HEK293 (cell line): Measurements from ENCODE around the gene KRT71.

Source experiments
- CTCF ChIA-PET: fragments of 350-600 bp; formaldehyde crosslinking; extraction: SDS; loops from one replicate; lab custom pipeline; 2021; ENCODE audit warnings: antibody characterized with exemption; lab: Yijun Ruan, JAX
- POLR2A ChIA-PET: fragments of 300-600 bp; formaldehyde crosslinking; extraction: SDS; loops from one replicate; lab custom pipeline; 2020; ENCODE audit warnings: antibody characterized with exemption, inconsistent platforms; lab: Yijun Ruan, JAX
- H3K27ac ChIP-seq: fragments of 200-500 bp; sonication (Bioruptor generic); 2 replicates; pipeline ENCODE4 v1.5.1; 2014; ENCODE audit warnings: low read depth, low read length, control low read depth, inconsistent platforms; ENCODE audit errors: extremely low read depth
- H3K36me3 ChIP-seq, 2 experiments: fragments of 200-500 bp in 1 of 2; sonication (Bioruptor generic) in 1 of 2; 1 replicate in 1 of 2; 2 replicates in 1 of 2; pipeline ENCODE4 v1.5.1; 2014 to 2017; ENCODE audit warnings: inconsistent platforms in 2 of 2, low read length in 2 of 2; ENCODE audit not compliant: control insufficient read depth in 2 of 2, insufficient read depth in 1 of 2
- H3K4me1 ChIP-seq: fragments of 200-500 bp; sonication (Bioruptor generic); 2 replicates; pipeline ENCODE4 v1.5.1; 2014; ENCODE audit warnings: mild to moderate bottlenecking, low read length, inconsistent platforms; ENCODE audit not compliant: control insufficient read depth, insufficient read depth
- H3K4me3 ChIP-seq: 2 replicates; pipeline ENCODE4 v1.5.1; 2011; ENCODE audit warnings: low read depth, mild to moderate bottlenecking, control low read depth, low read length, moderate library complexity
- H3K9me3 ChIP-seq: fragments of 200-500 bp; sonication (Bioruptor generic); 2 replicates; pipeline ENCODE4 v1.5.1; 2014; ENCODE audit warnings: low read depth, low read length, inconsistent platforms; ENCODE audit not compliant: control insufficient read depth, insufficient read depth
- AEBP2 ChIP-seq: fragments of 450-650 bp; formaldehyde crosslinking; IDR thresholded peaks from 2 replicates; pipeline ENCODE4 v1.5.1; 2016; ENCODE audit warnings: missing biosample characterization, missing genetic modification characterization, borderline replicate concordance
- EGR2 ChIP-seq: fragments of 450-650 bp; formaldehyde crosslinking; IDR thresholded peaks from 2 replicates; pipeline ENCODE4 v1.5.1; 2016; ENCODE audit warnings: low read depth, missing biosample characterization, missing genetic modification characterization
- ELK4 ChIP-seq: IDR thresholded peaks from 2 replicates; pipeline ENCODE4 v1.6.1; 2011; ENCODE audit warnings: mild to moderate bottlenecking, low read depth, low read length, borderline replicate concordance
- GLI4 ChIP-seq: fragments of 450-650 bp; formaldehyde crosslinking; IDR thresholded peaks from 2 replicates; pipeline ENCODE4 v1.5.1; 2016; ENCODE audit warnings: missing biosample characterization, missing genetic modification characterization
- KLF10 ChIP-seq: fragments of 450-650 bp; IDR thresholded peaks from 2 replicates; pipeline ENCODE4 v1.5.1; 2018; ENCODE audit warnings: missing biosample characterization, mild to moderate bottlenecking, missing genetic modification characterization
- KLF17 ChIP-seq: fragments of 450-650 bp; formaldehyde crosslinking; IDR thresholded peaks from 2 replicates; pipeline ENCODE4 v1.5.1; 2016; ENCODE audit warnings: missing biosample characterization, missing genetic modification characterization
- KLF7 ChIP-seq: fragments of 450-650 bp; formaldehyde crosslinking; IDR thresholded peaks from 2 replicates; pipeline ENCODE4 v1.5.1; 2016; ENCODE audit warnings: missing biosample characterization, missing genetic modification characterization, borderline replicate concordance
- SP7 ChIP-seq: fragments of 450-650 bp; formaldehyde crosslinking; IDR thresholded peaks from 2 replicates; pipeline ENCODE4 v1.5.1; 2016; ENCODE audit warnings: missing biosample characterization, missing genetic modification characterization
- ZBTB48 ChIP-seq: fragments of 450-650 bp; formaldehyde crosslinking; IDR thresholded peaks from 2 replicates; pipeline ENCODE4 v1.5.1; 2016; ENCODE audit warnings: missing biosample characterization, missing genetic modification characterization
- ZBTB8A ChIP-seq: fragments of 450-650 bp; formaldehyde crosslinking; IDR thresholded peaks from 2 replicates; pipeline ENCODE4 v1.5.1; 2016; ENCODE audit warnings: missing biosample characterization, missing genetic modification characterization
- ZFHX2 ChIP-seq: fragments of 450-650 bp; formaldehyde crosslinking; conservative IDR thresholded peaks from 2 replicates; pipeline ENCODE4 v1.5.1; 2016; ENCODE audit warnings: missing biosample characterization, missing genetic modification characterization
- ZIC2 ChIP-seq: fragments of 450-650 bp; formaldehyde crosslinking; IDR thresholded peaks from 2 replicates; pipeline ENCODE4 v1.5.1; 2016; ENCODE audit warnings: missing biosample characterization, missing genetic modification characterization
- ZNF10 ChIP-seq: fragments of 450-650 bp; formaldehyde crosslinking; IDR thresholded peaks from 2 replicates; pipeline ENCODE4 v1.5.1; 2017; ENCODE audit warnings: missing biosample characterization, missing genetic modification characterization
- ZNF138 ChIP-seq: fragments of 450-650 bp; formaldehyde crosslinking; IDR thresholded peaks from 2 replicates; pipeline ENCODE4 v1.5.1; 2016; ENCODE audit warnings: missing biosample characterization, missing genetic modification characterization, borderline replicate concordance
- ZNF248 ChIP-seq: fragments of 450-650 bp; formaldehyde crosslinking; IDR thresholded peaks from 2 replicates; pipeline ENCODE4 v1.5.1; 2017; ENCODE audit warnings: missing biosample characterization, missing genetic modification characterization
- ZNF398 ChIP-seq: fragments of 450-650 bp; formaldehyde crosslinking; IDR thresholded peaks from 2 replicates; pipeline ENCODE4 v1.5.1; 2017; ENCODE audit warnings: missing biosample characterization, missing genetic modification characterization
- ZNF518A ChIP-seq: fragments of 450-650 bp; formaldehyde crosslinking; conservative IDR thresholded peaks from 2 replicates; pipeline ENCODE4 v1.5.1; 2016; ENCODE audit warnings: low read depth, missing biosample characterization, missing genetic modification characterization
- ZNF530 ChIP-seq: fragments of 450-650 bp; formaldehyde crosslinking; IDR thresholded peaks from 2 replicates; pipeline ENCODE4 v1.5.1; 2016; ENCODE audit warnings: low read depth, missing biosample characterization, missing genetic modification characterization
- ZNF621 ChIP-seq: fragments of 450-650 bp; formaldehyde crosslinking; IDR thresholded peaks from 2 replicates; pipeline ENCODE4 v1.5.1; 2017; ENCODE audit warnings: missing biosample characterization, missing genetic modification characterization
- ZNF629 ChIP-seq: fragments of 450-650 bp; formaldehyde crosslinking; IDR thresholded peaks from 2 replicates; pipeline ENCODE4 v1.5.1; 2017; ENCODE audit warnings: missing biosample characterization, missing genetic modification characterization
- ZNF777 ChIP-seq: fragments of 450-650 bp; formaldehyde crosslinking; IDR thresholded peaks from 2 replicates; pipeline ENCODE4 v1.5.1; 2017; ENCODE audit warnings: missing biosample characterization, missing genetic modification characterization, borderline replicate concordance

KRT71 gene

GRCh38 chr12:52578469-52578868, 25.5 kb upstream of the KRT71 start:
- CTCF ChIA-PET: interaction anchor here (0.5 to 9.9 kb wide), 9 partner anchors 26 to 689 kb away, joined by 3 to 127 read pairs (median 3); partner anchors contain the start of gene ESPL1
- Histone ChIP-seq H3K4me1 (no peaks in the 10 kb centered on the region), H3K4me3 (no peak overlapping the region), H3K27ac (no peak overlapping the region), H3K9me3 (no peaks in the 10 kb centered on the region), H3K36me3 (no peaks in the 10 kb centered on the region)
- POLR2A ChIA-PET: interaction anchor here (0.6 to 1.2 kb wide), 3 partner anchors 24 to 385 kb away, joined by 5 to 9 read pairs (median 5); no protein-coding TSS in a partner anchor
- 0 out of 2 replicates have a peak, but pooled peaks have one; percentile 13 for TF ChIP-seq ZFHX2
- TF ChIP-seq EGR2 (tag by site-specific recombination): 0 out of 2 replicates have a peak, but pooled peaks have one; percentile 14
- no peak for TF ChIP-seq ZBTB48 (tag by site-specific recombination)

- Histone ChIP-seq H3K4me3 (no peak overlapping the region), H3K9me3 (no peaks in the 10 kb centered on the region), H3K36me3 (no peaks in the 10 kb centered on the region), H3K4me1 (no peaks in the 10 kb centered on the region), H3K27ac (no peak overlapping the region)
- ChIA-PET CTCF (interaction anchor here (0.9 to 1.1 kb wide), 2 partner anchors 17 to 302 kb away, joined by 3 read pairs; no protein-coding TSS in a partner anchor), POLR2A (no interaction called here)
- TF ChIP-seq ZNF10 (tag by site-specific recombination) (no peak), ZNF621 (tag by site-specific recombination) (no peak), AEBP2 (tag by site-specific recombination) (no peak), SP7 (tag by site-specific recombination) (no peak), ZNF530 (tag by site-specific recombination) (no peak), KLF10 (tag by site-specific recombination) (no peak)
Observed at GRCh38 chr12:52577316-52577715, 24.4 kb upstream of the KRT71 start.

GRCh38 chr12:52575948-52576347, 23.0 kb upstream of the KRT71 start:
- Histone ChIP-seq H3K36me3 (no peaks in the 10 kb centered on the region), H3K4me3 (no peak overlapping the region), H3K4me1 (no peaks in the 10 kb centered on the region), H3K27ac (no peak overlapping the region), H3K9me3 (no peaks in the 10 kb centered on the region)
- ChIA-PET CTCF (interaction anchor here (0.6 to 1.1 kb wide), 4 partner anchors 11 to 405 kb away, joined by 3 to 4 read pairs (median 3); no protein-coding TSS in a partner anchor), POLR2A (no interaction called here)
- TF ChIP-seq ZNF138 (tag by site-specific recombination) (no peak), KLF7 (tag by site-specific recombination) (no peak), GLI4 (no peak), ZBTB8A (tag by site-specific recombination) (no peak), ZNF629 (tag by site-specific recombination) (no peak), ELK4 (no peak), ZNF248 (tag by site-specific recombination) (no peak), ZNF398 (tag by site-specific recombination) (no peak), ZNF518A (tag by site-specific recombination) (no peak), ZNF777 (tag by site-specific recombination) (no peak), ZIC2 (tag by site-specific recombination) (no peak), KLF17 (tag by site-specific recombination) (no peak)
